ENCODE measurements around the gene SPATA20. TPM values are rescaled to one million over a fixed set of nuclear protein-coding genes. Genes with fewer than 3 reads are reported as not detected.

The SPATA20 gene
- total and polyA plus RNA-seq, 2 donors from 2014 or later: 52.7 to 60.4 TPM

GRCh38 chr17:50558941-50559614 is 12.1 kb downstream of the SPATA20 start:
- DNase-seq (peak in 3 of 5 donors; percentile 57 to 79 (median 70)), FAIRE-seq (no peak)
- Histone ChIP-seq H3K36me3 (ENCODE audit: control insufficient read depth in 2 of 3, insufficient read depth in 3 of 3, low read length in 3 of 3) (peaks cover 0 to 15% (median 4%) of the 10 kb centered on the region in 3 donors), H3K4me3 (ENCODE audit: low read length in 3 of 3) (no peak overlapping the region), H3K27me3 (ENCODE audit: control insufficient read depth, insufficient read depth, low read length) (peaks cover 8% of the 10 kb centered on the region), H3K4me1 (ENCODE audit: control insufficient read depth in 2 of 3, insufficient read depth in 2 of 3, low read depth in 1 of 3, low read length in 3 of 3) (peaks cover 0 to 8% (median 7%) of the 10 kb centered on the region in 3 donors), H3K27ac (ENCODE audit: low read depth in 2 of 2, low read length in 2 of 2) (no peak overlapping the region), H3K9ac (ENCODE audit: low read length in 3 of 3) (no peak overlapping the region), H3K9me3 (ENCODE audit: control insufficient read depth in 2 of 3, insufficient read depth in 1 of 3, low read length in 3 of 3) (no peaks in the 10 kb centered on the region)
- TF ChIP-seq, protein P1, sequence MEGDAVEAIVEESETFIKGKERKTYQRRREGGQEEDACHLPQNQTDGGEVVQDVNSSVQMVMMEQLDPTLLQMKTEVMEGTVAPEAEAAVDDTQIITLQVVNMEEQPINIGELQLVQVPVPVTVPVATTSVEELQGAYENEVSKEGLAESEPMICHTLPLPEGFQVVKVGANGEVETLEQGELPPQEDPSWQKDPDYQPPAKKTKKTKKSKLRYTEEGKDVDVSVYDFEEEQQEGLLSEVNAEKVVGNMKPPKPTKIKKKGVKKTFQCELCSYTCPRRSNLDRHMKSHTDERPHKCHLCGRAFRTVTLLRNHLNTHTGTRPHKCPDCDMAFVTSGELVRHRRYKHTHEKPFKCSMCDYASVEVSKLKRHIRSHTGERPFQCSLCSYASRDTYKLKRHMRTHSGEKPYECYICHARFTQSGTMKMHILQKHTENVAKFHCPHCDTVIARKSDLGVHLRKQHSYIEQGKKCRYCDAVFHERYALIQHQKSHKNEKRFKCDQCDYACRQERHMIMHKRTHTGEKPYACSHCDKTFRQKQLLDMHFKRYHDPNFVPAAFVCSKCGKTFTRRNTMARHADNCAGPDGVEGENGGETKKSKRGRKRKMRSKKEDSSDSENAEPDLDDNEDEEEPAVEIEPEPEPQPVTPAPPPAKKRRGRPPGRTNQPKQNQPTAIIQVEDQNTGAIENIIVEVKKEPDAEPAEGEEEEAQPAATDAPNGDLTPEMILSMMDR (IDR thresholded peaks at IDR 0.05; ENCODE audit: borderline replicate concordance, extremely low read depth, insufficient read depth): no peak
- intact Hi-C loops (cut with DNase I): loop anchor here (10.0 kb wide), 1 partner anchor 116 kb away; no protein-coding TSS in a partner anchor

DNA sequence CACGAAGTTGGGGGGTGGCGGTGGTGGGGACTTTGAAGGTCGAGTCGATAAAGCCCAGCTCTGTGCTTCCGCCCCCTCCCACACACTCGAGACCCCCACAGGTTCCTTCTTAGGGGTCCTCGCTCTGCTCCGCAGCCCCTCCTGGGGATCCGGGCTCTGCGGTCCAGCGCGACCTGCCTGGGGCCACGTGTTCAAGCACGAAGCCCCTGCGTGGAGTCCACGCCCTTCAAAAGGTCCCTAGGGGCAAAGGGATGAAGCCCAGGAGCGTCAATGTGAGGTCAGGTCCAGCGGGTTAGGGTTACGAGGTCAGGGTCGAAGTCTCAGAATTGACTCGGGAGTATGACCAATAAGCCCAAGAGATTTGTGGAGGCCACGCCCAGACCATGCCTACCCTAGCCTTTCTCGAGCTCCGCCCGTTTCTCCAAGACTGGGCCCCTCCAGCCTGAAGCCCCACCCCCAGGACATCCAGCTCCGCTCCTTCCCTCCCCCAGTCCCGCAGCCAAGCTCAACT is 12.8 kb downstream of the SPATA20 start:
- intact Hi-C loops (cut with DNase I): loop anchor here (10.0 kb wide), 1 partner anchor 115 kb away; no protein-coding TSS in a partner anchor
- DNase-seq (peak in 4 of 5 donors; percentile 71 to 88 (median 82)), FAIRE-seq (no peak)
- Histone ChIP-seq H3K4me3 (ENCODE audit: low read length in 3 of 3) (peak overlapping the region in 2 of 3 donors; percentile 12 to 58), H3K4me1 (ENCODE audit: control insufficient read depth in 2 of 3, insufficient read depth in 2 of 3, low read depth in 1 of 3, low read length in 3 of 3) (peaks cover 0 to 8% (median 7%) of the 10 kb centered on the region in 3 donors), H3K27ac (ENCODE audit: low read depth in 2 of 2, low read length in 2 of 2) (no peak overlapping the region), H3K27me3 (ENCODE audit: control insufficient read depth, insufficient read depth, low read length) (peaks cover 8% of the 10 kb centered on the region), H3K36me3 (ENCODE audit: control insufficient read depth in 2 of 3, insufficient read depth in 3 of 3, low read length in 3 of 3) (peaks cover 0 to 12% (median 2%) of the 10 kb centered on the region in 3 donors), H3K9me3 (ENCODE audit: control insufficient read depth in 2 of 3, insufficient read depth in 1 of 3, low read length in 3 of 3) (no peaks in the 10 kb centered on the region), H3K9ac (ENCODE audit: low read length in 3 of 3) (no peak overlapping the region)
- TF ChIP-seq, protein P1 (IDR thresholded peaks at IDR 0.05; ENCODE audit: borderline replicate concordance, extremely low read depth, insufficient read depth): no peak

GRCh38 chr17:50560185-50560824 is 13.3 kb downstream of the SPATA20 start, which contains the start of gene CACNA1G:
CACNA1G (plus strand) TSS chr17:50560715; CDS start chr17:50561460, 745 bp downstream.
- DNase-seq (peak; percentile 95 to 98 (median 95)), FAIRE-seq (no peak)
- H3K27ac ChIP-seq (ENCODE audit: low read depth in 2 of 2, low read length in 2 of 2): no peak within 1 kb of the TSS
- H3K9ac ChIP-seq (ENCODE audit: low read length in 3 of 3): no peak within 1 kb of the TSS
- intact Hi-C loops (cut with DNase I): no loop called here
- TF ChIP-seq, protein P1 (IDR thresholded peaks at IDR 0.05; ENCODE audit: borderline replicate concordance, extremely low read depth, insufficient read depth): no peak
- no peaks in the 10 kb centered on the region for H3K9me3 ChIP-seq (ENCODE audit: control insufficient read depth in 2 of 3, insufficient read depth in 1 of 3, low read length in 3 of 3)
- H3K36me3 ChIP-seq (ENCODE audit: control insufficient read depth in 2 of 3, insufficient read depth in 3 of 3, low read length in 3 of 3): peaks cover 0 to 6% (median 0%) of the 10 kb centered on the region in 3 donors
- peaks cover 8% of the 10 kb centered on the region for H3K27me3 ChIP-seq (ENCODE audit: control insufficient read depth, insufficient read depth, low read length)
- peaks cover 0 to 8% (median 7%) of the 10 kb centered on the region in 3 donors for H3K4me1 ChIP-seq (ENCODE audit: control insufficient read depth in 2 of 3, insufficient read depth in 2 of 3, low read depth in 1 of 3, low read length in 3 of 3)
- peak within 1 kb of the TSS in 2 of 3 donors; percentile 16 to 58 for H3K4me3 ChIP-seq (ENCODE audit: low read length in 3 of 3)
